GM12878 (cell line): ENCODE measurements around the gene PRR5L.

Source experiments
- EGR1 ChIP-seq, 2 experiments: IDR thresholded peaks; 1 replicate in 1 of 2; 2 replicates in 1 of 2; pipeline ENCODE4 v1.6.1; 2011 to 2012; ENCODE audit warnings: low read depth in 2 of 2, low read length in 2 of 2, borderline replicate concordance in 1 of 2, mild to moderate bottlenecking in 1 of 2, moderate library complexity in 1 of 2
- EZH2 ChIP-seq: IDR thresholded peaks from 2 replicates; pipeline ENCODE4 v1.6.1; 2012; ENCODE audit warnings: low read depth, mild to moderate bottlenecking, control low read depth, inconsistent platforms, low read length, borderline replicate concordance; ENCODE audit not compliant: control insufficient read depth
- GATAD2B ChIP-seq: fragments of 450-650 bp; conservative IDR thresholded peaks from 2 replicates; pipeline ENCODE4 v1.6.1; 2017; ENCODE audit warnings: low read depth, mild to moderate bottlenecking, moderate library complexity
- KAT2A ChIP-seq: conservative IDR thresholded peaks from 2 replicates; pipeline ENCODE4 v1.6.1; 2011; ENCODE audit warnings: low read depth, low read length; ENCODE audit not compliant: control insufficient read depth
- MTA2 ChIP-seq: fragments of 450-650 bp; IDR thresholded peaks from 2 replicates; pipeline ENCODE4 v1.6.1; 2016; ENCODE audit warnings: low read depth, mild to moderate bottlenecking, moderate library complexity
- NR2F1 ChIP-seq: fragments of 450-650 bp; conservative IDR thresholded peaks from 2 replicates; pipeline ENCODE4 v1.6.1; 2017; ENCODE audit warnings: mild to moderate bottlenecking
- SMC3 ChIP-seq: IDR thresholded peaks from 2 replicates; pipeline ENCODE4 v1.6.1; 2011; ENCODE audit warnings: low read length, improper control_type of control experiment, borderline replicate concordance
- ZNF207 ChIP-seq: fragments of 450-650 bp; IDR thresholded peaks from 2 replicates; pipeline ENCODE4 v1.6.1; 2014; ENCODE audit warnings: antibody characterized with exemption, mild to moderate bottlenecking, borderline replicate concordance
- TF ChIP-seq, protein P1 (sequence below), 3 experiments: IDR thresholded peaks in 2 of 3; conservative IDR thresholded peaks in 1 of 3; 2 replicates each; pipeline ENCODE4 v1.5.1; 2011; ENCODE audit warnings: low read depth in 3 of 3, low read length in 3 of 3, mild to moderate bottlenecking in 3 of 3, control low read depth in 2 of 3, moderate library complexity in 2 of 3, inconsistent platforms in 1 of 3, mixed read lengths in 1 of 3; ENCODE audit not compliant: control insufficient read depth in 2 of 3, insufficient read depth in 1 of 3; ENCODE audit errors: extremely low read depth in 1 of 3
- TF ChIP-seq, protein P2 (sequence below): IDR thresholded peaks from 2 replicates; pipeline ENCODE4 v1.6.1; 2011; ENCODE audit warnings: low read depth, low read length, improper control_type of control experiment, borderline replicate concordance

DNA sequence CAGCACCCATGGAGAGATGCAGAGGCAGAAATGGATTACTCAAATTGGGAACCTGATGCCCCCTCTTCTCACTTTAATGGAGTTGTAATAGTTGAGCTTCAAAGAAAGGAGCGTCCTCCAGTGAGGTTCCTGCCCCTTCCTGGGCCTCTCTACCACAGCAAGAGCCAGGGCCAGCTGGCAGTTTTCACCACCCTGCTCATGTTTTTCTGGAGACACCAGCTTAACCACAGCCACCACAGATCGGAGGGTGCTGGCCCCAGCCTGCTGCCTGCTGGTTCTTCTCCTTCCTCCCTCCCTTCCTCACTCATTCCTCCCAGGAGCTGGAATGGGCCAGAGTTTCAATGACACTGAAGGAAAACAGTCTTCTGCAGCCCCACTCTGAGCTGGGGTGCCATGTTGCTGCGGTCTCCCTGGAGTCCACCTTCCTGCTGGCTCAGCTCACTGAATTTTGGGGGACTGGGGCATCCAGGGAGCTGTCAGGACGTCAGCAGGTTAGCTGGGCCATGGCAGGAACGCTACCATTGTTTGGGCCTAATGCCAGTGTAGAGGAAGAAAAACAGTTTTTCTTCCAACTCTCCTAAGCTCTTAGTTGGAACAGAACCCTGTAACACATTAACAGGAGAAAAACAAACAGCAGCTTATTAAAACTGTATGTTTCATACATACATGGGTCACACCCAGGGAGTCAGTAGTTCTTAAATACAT lies 156.3 kb downstream of the PRR5L start:
- TF ChIP-seq, protein P1, sequence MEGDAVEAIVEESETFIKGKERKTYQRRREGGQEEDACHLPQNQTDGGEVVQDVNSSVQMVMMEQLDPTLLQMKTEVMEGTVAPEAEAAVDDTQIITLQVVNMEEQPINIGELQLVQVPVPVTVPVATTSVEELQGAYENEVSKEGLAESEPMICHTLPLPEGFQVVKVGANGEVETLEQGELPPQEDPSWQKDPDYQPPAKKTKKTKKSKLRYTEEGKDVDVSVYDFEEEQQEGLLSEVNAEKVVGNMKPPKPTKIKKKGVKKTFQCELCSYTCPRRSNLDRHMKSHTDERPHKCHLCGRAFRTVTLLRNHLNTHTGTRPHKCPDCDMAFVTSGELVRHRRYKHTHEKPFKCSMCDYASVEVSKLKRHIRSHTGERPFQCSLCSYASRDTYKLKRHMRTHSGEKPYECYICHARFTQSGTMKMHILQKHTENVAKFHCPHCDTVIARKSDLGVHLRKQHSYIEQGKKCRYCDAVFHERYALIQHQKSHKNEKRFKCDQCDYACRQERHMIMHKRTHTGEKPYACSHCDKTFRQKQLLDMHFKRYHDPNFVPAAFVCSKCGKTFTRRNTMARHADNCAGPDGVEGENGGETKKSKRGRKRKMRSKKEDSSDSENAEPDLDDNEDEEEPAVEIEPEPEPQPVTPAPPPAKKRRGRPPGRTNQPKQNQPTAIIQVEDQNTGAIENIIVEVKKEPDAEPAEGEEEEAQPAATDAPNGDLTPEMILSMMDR (IDR thresholded peaks at IDR 0.05 in 2 of 3, conservative IDR thresholded peaks at IDR 0.05 in 1 of 3; ENCODE audit: control insufficient read depth in 2 of 3, extremely low read depth in 1 of 3, insufficient read depth in 1 of 3, low read depth in 3 of 3, low read length in 3 of 3) = no peak
- no peak for TF ChIP-seq ZNF207
- no peak for TF ChIP-seq NR2F1
- no peak for TF ChIP-seq EGR1 (IDR thresholded peaks at IDR 0.05; ENCODE audit: borderline replicate concordance in 1 of 2, low read depth in 2 of 2, low read length in 2 of 2)
- TF ChIP-seq EZH2 = no peak
- no peak for TF ChIP-seq MTA2
- TF ChIP-seq GATAD2B = no peak
- TF ChIP-seq KAT2A = no peak
- TF ChIP-seq SMC3 = no peak
- TF ChIP-seq, protein P2, sequence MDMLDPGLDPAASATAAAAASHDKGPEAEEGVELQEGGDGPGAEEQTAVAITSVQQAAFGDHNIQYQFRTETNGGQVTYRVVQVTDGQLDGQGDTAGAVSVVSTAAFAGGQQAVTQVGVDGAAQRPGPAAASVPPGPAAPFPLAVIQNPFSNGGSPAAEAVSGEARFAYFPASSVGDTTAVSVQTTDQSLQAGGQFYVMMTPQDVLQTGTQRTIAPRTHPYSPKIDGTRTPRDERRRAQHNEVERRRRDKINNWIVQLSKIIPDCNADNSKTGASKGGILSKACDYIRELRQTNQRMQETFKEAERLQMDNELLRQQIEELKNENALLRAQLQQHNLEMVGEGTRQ = no peak
